ENCODE measurements around the gene ADIRF. TPM values are rescaled to one million over a fixed set of nuclear protein-coding genes. Genes with fewer than 3 reads are reported as not detected.

Gene ADIRF
- total and polyA plus RNA-seq, 10 of the 15 experiments (the other 5 are each of a cell fraction or from before 2014, with no cell fraction given) = 0.12 to 2.5 (median 0.70) TPM; not detected in 2

DNA sequence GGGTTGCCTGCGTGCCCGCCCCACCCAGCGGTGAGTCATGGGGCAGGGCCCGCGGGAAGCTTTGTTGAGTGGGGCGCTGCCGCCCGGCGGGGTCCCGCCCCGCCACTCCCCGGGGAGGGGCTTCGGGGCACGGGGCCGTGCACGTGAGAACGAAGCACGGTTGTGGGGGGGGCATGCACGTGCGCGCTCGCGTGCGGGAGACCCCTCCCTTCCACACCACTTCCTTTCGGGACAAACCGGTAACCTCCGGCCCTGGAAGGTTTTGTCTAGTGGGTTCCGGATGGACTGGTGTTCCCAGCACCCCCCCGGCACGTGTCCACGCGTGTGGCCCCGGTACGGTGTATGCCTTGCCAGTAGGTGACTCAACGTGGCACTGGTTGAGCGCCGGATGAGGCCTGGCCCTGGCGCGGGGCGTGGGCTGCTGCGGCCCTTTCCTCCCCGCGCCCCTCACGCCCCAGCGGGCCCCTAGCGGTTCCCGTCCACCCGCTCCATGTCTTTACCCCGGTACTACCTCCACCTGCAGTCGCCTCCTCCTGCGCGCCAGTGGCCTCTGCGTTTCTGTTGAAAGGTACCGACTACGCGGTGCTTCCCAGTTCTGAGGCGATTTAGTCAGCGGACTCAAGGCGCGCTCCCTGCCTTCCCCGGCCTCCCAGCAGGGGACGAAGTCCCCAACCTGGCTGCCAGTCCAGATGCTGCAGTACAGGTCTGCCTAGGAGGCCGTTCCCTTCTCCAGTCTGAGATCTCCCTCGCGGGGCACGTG, 3.1 kb downstream of the ADIRF start (continued):
- no peak for TF ChIP-seq EZH2 (IDR thresholded peaks at IDR 0.05; ENCODE audit: borderline replicate concordance, control insufficient read depth, low read depth, low read length)
- TF ChIP-seq NR2F1 (conservative IDR thresholded peaks at IDR 0.05) = peak; percentile 60
- peak; percentile 77 for TF ChIP-seq MXI1 (IDR thresholded peaks at IDR 0.05; ENCODE audit: low read depth, low read length)
- 0 out of 2 replicates have a peak, but pooled peaks have one; percentile 83 for TF ChIP-seq GATAD2B (conservative IDR thresholded peaks at IDR 0.05; ENCODE audit: low read depth)
- TF ChIP-seq, protein P1, sequence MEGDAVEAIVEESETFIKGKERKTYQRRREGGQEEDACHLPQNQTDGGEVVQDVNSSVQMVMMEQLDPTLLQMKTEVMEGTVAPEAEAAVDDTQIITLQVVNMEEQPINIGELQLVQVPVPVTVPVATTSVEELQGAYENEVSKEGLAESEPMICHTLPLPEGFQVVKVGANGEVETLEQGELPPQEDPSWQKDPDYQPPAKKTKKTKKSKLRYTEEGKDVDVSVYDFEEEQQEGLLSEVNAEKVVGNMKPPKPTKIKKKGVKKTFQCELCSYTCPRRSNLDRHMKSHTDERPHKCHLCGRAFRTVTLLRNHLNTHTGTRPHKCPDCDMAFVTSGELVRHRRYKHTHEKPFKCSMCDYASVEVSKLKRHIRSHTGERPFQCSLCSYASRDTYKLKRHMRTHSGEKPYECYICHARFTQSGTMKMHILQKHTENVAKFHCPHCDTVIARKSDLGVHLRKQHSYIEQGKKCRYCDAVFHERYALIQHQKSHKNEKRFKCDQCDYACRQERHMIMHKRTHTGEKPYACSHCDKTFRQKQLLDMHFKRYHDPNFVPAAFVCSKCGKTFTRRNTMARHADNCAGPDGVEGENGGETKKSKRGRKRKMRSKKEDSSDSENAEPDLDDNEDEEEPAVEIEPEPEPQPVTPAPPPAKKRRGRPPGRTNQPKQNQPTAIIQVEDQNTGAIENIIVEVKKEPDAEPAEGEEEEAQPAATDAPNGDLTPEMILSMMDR (IDR thresholded peaks at IDR 0.05 in 2 of 3, conservative IDR thresholded peaks at IDR 0.05 in 1 of 3; ENCODE audit: control insufficient read depth in 2 of 3, extremely low read depth in 1 of 3, insufficient read depth in 1 of 3, low read depth in 3 of 3, low read length in 3 of 3) = 0 out of 6 replicates have a peak, but pooled peaks of 1 of the 3 experiments have one; percentile 12
- TF ChIP-seq POLR2A (IDR thresholded peaks at IDR 0.05; ENCODE audit: low read depth, low read length) = peak; percentile 63; the same call in 1 of the 2 replicates
- TF ChIP-seq, protein P2, sequence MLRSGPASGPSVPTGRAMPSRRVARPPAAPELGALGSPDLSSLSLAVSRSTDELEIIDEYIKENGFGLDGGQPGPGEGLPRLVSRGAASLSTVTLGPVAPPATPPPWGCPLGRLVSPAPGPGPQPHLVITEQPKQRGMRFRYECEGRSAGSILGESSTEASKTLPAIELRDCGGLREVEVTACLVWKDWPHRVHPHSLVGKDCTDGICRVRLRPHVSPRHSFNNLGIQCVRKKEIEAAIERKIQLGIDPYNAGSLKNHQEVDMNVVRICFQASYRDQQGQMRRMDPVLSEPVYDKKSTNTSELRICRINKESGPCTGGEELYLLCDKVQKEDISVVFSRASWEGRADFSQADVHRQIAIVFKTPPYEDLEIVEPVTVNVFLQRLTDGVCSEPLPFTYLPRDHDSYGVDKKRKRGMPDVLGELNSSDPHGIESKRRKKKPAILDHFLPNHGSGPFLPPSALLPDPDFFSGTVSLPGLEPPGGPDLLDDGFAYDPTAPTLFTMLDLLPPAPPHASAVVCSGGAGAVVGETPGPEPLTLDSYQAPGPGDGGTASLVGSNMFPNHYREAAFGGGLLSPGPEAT (IDR thresholded peaks at IDR 0.05; ENCODE audit: low read depth) = 0 out of 2 replicates have a peak, but pooled peaks have one; percentile 23
- TF ChIP-seq, protein P3, sequence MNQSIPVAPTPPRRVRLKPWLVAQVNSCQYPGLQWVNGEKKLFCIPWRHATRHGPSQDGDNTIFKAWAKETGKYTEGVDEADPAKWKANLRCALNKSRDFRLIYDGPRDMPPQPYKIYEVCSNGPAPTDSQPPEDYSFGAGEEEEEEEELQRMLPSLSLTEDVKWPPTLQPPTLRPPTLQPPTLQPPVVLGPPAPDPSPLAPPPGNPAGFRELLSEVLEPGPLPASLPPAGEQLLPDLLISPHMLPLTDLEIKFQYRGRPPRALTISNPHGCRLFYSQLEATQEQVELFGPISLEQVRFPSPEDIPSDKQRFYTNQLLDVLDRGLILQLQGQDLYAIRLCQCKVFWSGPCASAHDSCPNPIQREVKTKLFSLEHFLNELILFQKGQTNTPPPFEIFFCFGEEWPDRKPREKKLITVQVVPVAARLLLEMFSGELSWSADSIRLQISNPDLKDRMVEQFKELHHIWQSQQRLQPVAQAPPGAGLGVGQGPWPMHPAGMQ (IDR thresholded peaks at IDR 0.05; ENCODE audit: borderline replicate concordance) = no peak
- TF ChIP-seq, protein P4, sequence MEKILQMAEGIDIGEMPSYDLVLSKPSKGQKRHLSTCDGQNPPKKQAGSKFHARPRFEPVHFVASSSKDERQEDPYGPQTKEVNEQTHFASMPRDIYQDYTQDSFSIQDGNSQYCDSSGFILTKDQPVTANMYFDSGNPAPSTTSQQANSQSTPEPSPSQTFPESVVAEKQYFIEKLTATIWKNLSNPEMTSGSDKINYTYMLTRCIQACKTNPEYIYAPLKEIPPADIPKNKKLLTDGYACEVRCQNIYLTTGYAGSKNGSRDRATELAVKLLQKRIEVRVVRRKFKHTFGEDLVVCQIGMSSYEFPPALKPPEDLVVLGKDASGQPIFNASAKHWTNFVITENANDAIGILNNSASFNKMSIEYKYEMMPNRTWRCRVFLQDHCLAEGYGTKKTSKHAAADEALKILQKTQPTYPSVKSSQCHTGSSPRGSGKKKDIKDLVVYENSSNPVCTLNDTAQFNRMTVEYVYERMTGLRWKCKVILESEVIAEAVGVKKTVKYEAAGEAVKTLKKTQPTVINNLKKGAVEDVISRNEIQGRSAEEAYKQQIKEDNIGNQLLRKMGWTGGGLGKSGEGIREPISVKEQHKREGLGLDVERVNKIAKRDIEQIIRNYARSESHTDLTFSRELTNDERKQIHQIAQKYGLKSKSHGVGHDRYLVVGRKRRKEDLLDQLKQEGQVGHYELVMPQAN (conservative IDR thresholded peaks at IDR 0.05) = peak; percentile 58
- TF ChIP-seq, protein P5, sequence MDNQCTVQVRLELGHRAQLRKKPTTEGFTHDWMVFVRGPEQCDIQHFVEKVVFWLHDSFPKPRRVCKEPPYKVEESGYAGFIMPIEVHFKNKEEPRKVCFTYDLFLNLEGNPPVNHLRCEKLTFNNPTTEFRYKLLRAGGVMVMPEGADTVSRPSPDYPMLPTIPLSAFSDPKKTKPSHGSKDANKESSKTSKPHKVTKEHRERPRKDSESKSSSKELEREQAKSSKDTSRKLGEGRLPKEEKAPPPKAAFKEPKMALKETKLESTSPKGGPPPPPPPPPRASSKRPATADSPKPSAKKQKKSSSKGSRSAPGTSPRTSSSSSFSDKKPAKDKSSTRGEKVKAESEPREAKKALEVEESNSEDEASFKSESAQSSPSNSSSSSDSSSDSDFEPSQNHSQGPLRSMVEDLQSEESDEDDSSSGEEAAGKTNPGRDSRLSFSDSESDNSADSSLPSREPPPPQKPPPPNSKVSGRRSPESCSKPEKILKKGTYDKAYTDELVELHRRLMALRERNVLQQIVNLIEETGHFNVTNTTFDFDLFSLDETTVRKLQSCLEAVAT (IDR thresholded peaks at IDR 0.05) = 0 out of 2 replicates have a peak, but pooled peaks have one; percentile 22
- 0 out of 2 replicates have a peak, but pooled peaks have one; percentile 82 for TF ChIP-seq BACH1 (IDR thresholded peaks at IDR 0.05; ENCODE audit: borderline replicate concordance)
- no peak for TF ChIP-seq MTA3 (IDR thresholded peaks at IDR 0.05; ENCODE audit: borderline replicate concordance, low read length)
- TF ChIP-seq SMARCA5 (IDR thresholded peaks at IDR 0.05) = peak; percentile 51; the same call in 1 of the 2 replicates
- 0 out of 2 replicates have a peak, but pooled peaks have one; percentile 5 for TF ChIP-seq TCF12 (IDR thresholded peaks at IDR 0.05; ENCODE audit: low read depth, low read length)
- TF ChIP-seq RB1 (IDR thresholded peaks at IDR 0.05; ENCODE audit: borderline replicate concordance) = no peak
- TF ChIP-seq RAD51 (IDR thresholded peaks at IDR 0.05) = peak; percentile 79
- TF ChIP-seq, protein P6, sequence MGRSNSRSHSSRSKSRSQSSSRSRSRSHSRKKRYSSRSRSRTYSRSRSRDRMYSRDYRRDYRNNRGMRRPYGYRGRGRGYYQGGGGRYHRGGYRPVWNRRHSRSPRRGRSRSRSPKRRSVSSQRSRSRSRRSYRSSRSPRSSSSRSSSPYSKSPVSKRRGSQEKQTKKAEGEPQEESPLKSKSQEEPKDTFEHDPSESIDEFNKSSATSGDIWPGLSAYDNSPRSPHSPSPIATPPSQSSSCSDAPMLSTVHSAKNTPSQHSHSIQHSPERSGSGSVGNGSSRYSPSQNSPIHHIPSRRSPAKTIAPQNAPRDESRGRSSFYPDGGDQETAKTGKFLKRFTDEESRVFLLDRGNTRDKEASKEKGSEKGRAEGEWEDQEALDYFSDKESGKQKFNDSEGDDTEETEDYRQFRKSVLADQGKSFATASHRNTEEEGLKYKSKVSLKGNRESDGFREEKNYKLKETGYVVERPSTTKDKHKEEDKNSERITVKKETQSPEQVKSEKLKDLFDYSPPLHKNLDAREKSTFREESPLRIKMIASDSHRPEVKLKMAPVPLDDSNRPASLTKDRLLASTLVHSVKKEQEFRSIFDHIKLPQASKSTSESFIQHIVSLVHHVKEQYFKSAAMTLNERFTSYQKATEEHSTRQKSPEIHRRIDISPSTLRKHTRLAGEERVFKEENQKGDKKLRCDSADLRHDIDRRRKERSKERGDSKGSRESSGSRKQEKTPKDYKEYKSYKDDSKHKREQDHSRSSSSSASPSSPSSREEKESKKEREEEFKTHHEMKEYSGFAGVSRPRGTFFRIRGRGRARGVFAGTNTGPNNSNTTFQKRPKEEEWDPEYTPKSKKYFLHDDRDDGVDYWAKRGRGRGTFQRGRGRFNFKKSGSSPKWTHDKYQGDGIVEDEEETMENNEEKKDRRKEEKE (IDR thresholded peaks at IDR 0.05) = peak; percentile 72; the same call in 1 of the 2 replicates

Measured in GM12878 (cell line).